ENCODE results near the gene LEAP2. TPM values are rescaled to one million over a fixed set of nuclear protein-coding genes. Genes with fewer than 3 reads are reported as not detected.

LEAP2 gene
- total and polyA plus RNA-seq, 2 of the 8 experiments (the other 6 are each of a cell fraction or from before 2014, with no cell fraction given) = 1.8 to 2.9 TPM

DNA sequence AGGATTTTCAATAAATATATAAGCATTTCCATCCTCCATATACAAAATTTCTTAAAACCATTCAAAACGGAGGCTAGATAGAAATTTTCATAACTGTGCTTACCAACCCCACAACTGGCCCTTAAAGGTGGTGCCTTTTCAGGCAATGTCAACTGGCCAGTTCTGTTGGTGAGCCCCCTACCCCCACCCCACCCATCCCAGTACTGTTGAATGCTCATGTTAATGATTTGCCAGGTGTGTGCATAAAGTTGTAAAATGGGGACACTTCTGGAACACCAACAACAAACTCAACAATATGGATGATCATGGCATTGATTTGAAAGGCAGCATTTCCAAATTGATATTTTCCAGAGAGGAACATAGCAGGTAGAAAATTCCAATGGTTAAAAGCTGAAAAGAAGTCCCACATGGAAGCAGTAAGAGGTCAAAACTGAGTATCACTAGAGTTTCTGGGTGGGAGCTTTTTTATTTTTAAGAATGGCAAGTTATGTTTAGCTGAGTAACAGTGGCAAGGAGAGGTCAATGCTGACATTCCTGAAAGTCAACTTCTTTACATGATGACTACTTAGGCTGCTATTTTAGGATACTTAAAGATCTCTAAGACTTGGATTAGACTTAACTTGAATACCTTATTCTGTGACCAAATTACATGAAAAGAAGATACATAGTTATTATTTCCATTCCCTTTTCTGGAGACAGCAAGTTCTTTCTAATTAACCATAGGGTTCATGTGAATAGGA is 2.7 kb downstream of the LEAP2 start (continued):
- TF ChIP-seq EP300 (IDR thresholded peaks at IDR 0.05; ENCODE audit: borderline replicate concordance in 1 of 2, low read depth in 2 of 2, low read length in 2 of 2) = no peak
- TF ChIP-seq, protein P1, sequence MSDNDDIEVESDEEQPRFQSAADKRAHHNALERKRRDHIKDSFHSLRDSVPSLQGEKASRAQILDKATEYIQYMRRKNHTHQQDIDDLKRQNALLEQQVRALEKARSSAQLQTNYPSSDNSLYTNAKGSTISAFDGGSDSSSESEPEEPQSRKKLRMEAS (IDR thresholded peaks at IDR 0.05) = no peak

Measured in H1 (cell line).